A549 (cell line): ENCODE measurements around the gene RPS6KA2. TPM values are rescaled to one million over a fixed set of nuclear protein-coding genes. Genes with fewer than 3 reads are reported as not detected.

Experiments
- ATAC-seq, 2 experiments: fragments of 200-7000 bp in 1 of 2; fragments of >200 bp in 1 of 2; cut with Nextera tagmentation in 1 of 2; cut with Tn5 transposase in 1 of 2; 3 replicates each; pipeline versions ENCODE4 v1.8.0 to v1.9.1; 2018 to 2020; ENCODE audit warnings: mild to moderate bottlenecking in 1 of 2, moderate library complexity in 1 of 2
- CTCF ChIA-PET: fragments of 300-600 bp; sonication (Branson Sonifier 250); formaldehyde crosslinking; extraction: SDS; loops from one replicate; lab custom pipeline; 2021; ENCODE audit warnings: antibody characterized with exemption, inconsistent platforms; lab: Yijun Ruan, JAX
- POLR2A ChIA-PET: fragments of 350-600 bp; formaldehyde crosslinking; extraction: SDS; loops from one replicate; lab custom pipeline; 2021; ENCODE audit warnings: antibody characterized with exemption, inconsistent platforms; lab: Yijun Ruan, JAX
- DNase-seq, 2 experiments: peaks; one replicate each; pipeline versions ENCODE4 v3.0.0 to v3.0.0-alpha.2; 2011 to 2016; ENCODE audit warnings: low read depth in 1 of 2, low spot score in 1 of 2
- FAIRE-seq: peaks from 2 replicates; lab custom pipeline; 2011; peaks lifted over from hg19 to GRCh38; lab: Jason Lieb, UNC
- H3K27ac ChIP-seq, 2 experiments: fragments of >200 bp; sonication (Bioruptor Twin); formaldehyde crosslinking; 3 replicates each; pipeline ENCODE4 v1.5.1; 2016 to 2017
- H3K4me1 ChIP-seq: fragments of >200 bp; sonication (Bioruptor Twin); formaldehyde crosslinking; 3 replicates; pipeline ENCODE4 v1.6.1; 2016
- H3K4me2 ChIP-seq: fragments of >200 bp; sonication (Bioruptor Twin); formaldehyde crosslinking; 3 replicates; pipeline ENCODE4 v1.6.1; 2016
- H3K4me3 ChIP-seq: fragments of >200 bp; sonication (Bioruptor Twin); formaldehyde crosslinking; 3 replicates; pipeline ENCODE4 v1.5.1; 2016
- H3K9me3 ChIP-seq: fragments of >200 bp; sonication (Bioruptor Twin); formaldehyde crosslinking; 3 replicates; pipeline ENCODE4 v1.6.1; 2016
- CEBPB ChIP-seq, 2 experiments: fragments of >200 bp in 1 of 2; sonication (Bioruptor Twin) in 1 of 2; formaldehyde crosslinking in 1 of 2; IDR thresholded peaks; 2 replicates each; pipeline ENCODE4 v1.6.1; 2012 to 2016
- CHD2 ChIP-seq: fragments of 150-350 bp; IDR thresholded peaks from 2 replicates; pipeline ENCODE4 v1.6.1; 2014; ENCODE audit warnings: low read length; ENCODE audit not compliant: partially characterized antibody
- FOSL2 ChIP-seq, 2 experiments: fragments of 450-650 bp in 1 of 2; fragments of >200 bp in 1 of 2; sonication (Bioruptor Twin) in 1 of 2; formaldehyde crosslinking; IDR thresholded peaks; 2 replicates each; pipeline versions ENCODE4 v1.5.0 to v1.6.1; 2016 to 2020; ENCODE audit warnings: mild to moderate bottlenecking in 1 of 2, moderate library complexity in 1 of 2
- HDAC2 ChIP-seq: fragments of 200-600 bp; sonication (generic); IDR thresholded peaks from 2 replicates; pipeline ENCODE4 v1.6.1; 2016
- HEYL ChIP-seq: fragments of 250-450 bp; sonication (Bioruptor Pico); IDR thresholded peaks from 2 replicates; pipeline ENCODE4 v1.8.0; 2021; ENCODE audit warnings: mild to moderate bottlenecking, moderate library complexity
- HOXB13 ChIP-seq: fragments of 250-450 bp; sonication (Bioruptor Pico); IDR thresholded peaks from 2 replicates; pipeline ENCODE4 v1.5.0; 2020; ENCODE audit warnings: low read depth, mild to moderate bottlenecking, moderate library complexity
- KDM5A ChIP-seq: fragments of 200-600 bp; sonication (generic); IDR thresholded peaks from 2 replicates; pipeline ENCODE4 v1.6.1; 2016; ENCODE audit warnings: antibody characterized with exemption, mild to moderate bottlenecking
- MAFK ChIP-seq: fragments of 450-650 bp; IDR thresholded peaks from 2 replicates; pipeline ENCODE4 v1.6.1; 2014; ENCODE audit not compliant: partially characterized antibody
- MYC ChIP-seq: IDR thresholded peaks from 2 replicates; pipeline ENCODE4 v1.6.1; 2012; ENCODE audit warnings: mild to moderate bottlenecking, inconsistent platforms, low read length, improper control_type of control experiment, borderline replicate concordance
- POLR2A ChIP-seq: IDR thresholded peaks from 2 replicates; pipeline ENCODE4 v1.6.1; 2012; ENCODE audit warnings: mild to moderate bottlenecking, low read length
- RCOR1 ChIP-seq: fragments of 150-350 bp; IDR thresholded peaks from 2 replicates; pipeline ENCODE4 v1.6.1; 2014; ENCODE audit warnings: antibody characterized with exemption, low read length, low read depth
- REST ChIP-seq: fragments of 200-600 bp; sonication (generic); IDR thresholded peaks from 2 replicates; pipeline ENCODE4 v1.6.1; 2016; ENCODE audit warnings: antibody characterized with exemption, mild to moderate bottlenecking, moderate library complexity
- SREBF2 ChIP-seq: fragments of 450-650 bp; IDR thresholded peaks from 2 replicates; pipeline ENCODE4 v1.6.1; 2014; ENCODE audit warnings: mild to moderate bottlenecking, moderate library complexity
- TP53 ChIP-seq: fragments of 250-450 bp; sonication (Bioruptor Pico); IDR thresholded peaks from 2 replicates; pipeline ENCODE4 v1.5.0; 2021; ENCODE audit warnings: mild to moderate bottlenecking, moderate library complexity
- USF2 ChIP-seq: fragments of 450-650 bp; IDR thresholded peaks from 2 replicates; pipeline ENCODE4 v1.6.1; 2014; ENCODE audit warnings: antibody characterized with exemption
- WGBS: methylation state at CpG from one replicate; pipeline ENCODE4 v1.1.6; 2017; ENCODE audit errors: missing lambda C conversion rate; 5-methylcytosine and 5-hydroxymethylcytosine counted together
- polyA plus RNA-seq, 4 experiments: library from polyadenylated mRNA; depleted of rRNA in 3 of 4; stranded (reverse); fragments of >200 nt; fragmentation: RNase III in 1 of 4; extraction: RNeasy Plus Mini Kit Qiagen cat#74134 plus additional on column Dnase treatment in 1 of 4; gene quantifications; 2 replicates in 3 of 4; 3 replicates in 1 of 4; pipeline ENCODE4 v1.2.3, GENCODE V29; 2011 to 2017

Gene RPS6KA2
- polyA plus RNA-seq, 2 of the 4 experiments (the other 2 are of a cell fraction) = 0.19 TPM; not detected in 1

GRCh38 chr6:166545156-166546034 lies 81.7 kb downstream of the RPS6KA2 start:
- FAIRE-seq (no peak), ATAC-seq (no peak), DNase-seq (no peak)
- Histone ChIP-seq H3K27ac (no peak overlapping the region), H3K4me3 (no peak overlapping the region), H3K9me3 (no peaks in the 10 kb centered on the region; the same call in 2 of the 3 replicates), H3K4me2 (no peak overlapping the region)
- CTCF ChIA-PET = interaction anchor here (0.6 to 1.1 kb wide), 2 partner anchors 53 to 270 kb away, joined by 3 read pairs; no protein-coding TSS in a partner anchor
- POLR2A ChIA-PET = no interaction called here
- WGBS = 62% methylated on average over 19 of the region's 19 CpGs
- TF ChIP-seq RCOR1 (no peak), CEBPB (IDR thresholded peaks at IDR 0.05) (no peak)
- TF ChIP-seq, all 56 proteins: peak for 0
- no peaks in the 10 kb centered on the region for H3K4me1 ChIP-seq

GRCh38 chr6:166544296-166544605 lies 82.8 kb downstream of the RPS6KA2 start:
- TF ChIP-seq CHD2 (no peak), HEYL (CRISPR knock-in tag) (no peak), HDAC2 (no peak), HOXB13 (CRISPR knock-in tag) (no peak), FOSL2 (IDR thresholded peaks at IDR 0.05) (no peak), FOSL2 (CRISPR knock-in tag; IDR thresholded peaks at IDR 0.05) (no peak), SREBF2 (no peak)
- Histone ChIP-seq H3K4me3 (no peak overlapping the region), H3K27ac (no peak overlapping the region), H3K4me2 (no peak overlapping the region), H3K4me1 (no peaks in the 10 kb centered on the region), H3K9me3 (no peaks in the 10 kb centered on the region)
- POLR2A ChIA-PET = no interaction called here
- FAIRE-seq (no peak), ATAC-seq (no peak), DNase-seq (no peak)
- WGBS = 65% methylated on average over 10 of the region's 10 CpGs
- CTCF ChIA-PET = interaction anchor here (0.6 to 0.8 kb wide), 2 partner anchors 9 to 18 kb away, joined by 3 read pairs; no protein-coding TSS in a partner anchor

GRCh38 chr6:166543603-166544295 lies 83.3 kb downstream of the RPS6KA2 start:
- ChIA-PET CTCF (interaction anchor here (0.6 to 0.8 kb wide), 2 partner anchors 9 to 17 kb away, joined by 3 read pairs; no protein-coding TSS in a partner anchor), POLR2A (no interaction called here)
- H3K4me3 ChIP-seq = no peak overlapping the region
- H3K4me2 ChIP-seq = no peak overlapping the region
- FAIRE-seq (no peak), ATAC-seq (no peak), DNase-seq (no peak)
- H3K4me1 ChIP-seq = no peaks in the 10 kb centered on the region
- 72% methylated on average over 9 of the region's 9 CpGs for WGBS
- TF ChIP-seq MAFK = no peak
- TF ChIP-seq KDM5A = no peak
- TF ChIP-seq REST = no peak
- TF ChIP-seq TP53 (CRISPR knock-in tag) = no peak
- TF ChIP-seq POLR2A = no peak
- no peak overlapping the region for H3K27ac ChIP-seq
- no peaks in the 10 kb centered on the region for H3K9me3 ChIP-seq

- Histone ChIP-seq H3K27ac (no peak overlapping the region), H3K4me1 (no peaks in the 10 kb centered on the region), H3K4me3 (no peak overlapping the region), H3K9me3 (no peaks in the 10 kb centered on the region), H3K4me2 (no peak overlapping the region)
- DNase-seq (no peak), ATAC-seq (no peak), FAIRE-seq (no peak)
- WGBS = 27% methylated on average over 4 of the region's 4 CpGs
- POLR2A ChIA-PET = no interaction called here
- TF ChIP-seq MYC (no peak), TP53 (CRISPR knock-in tag) (no peak), USF2 (no peak)
- CTCF ChIA-PET = no interaction called here
These were observed 84.5 kb downstream of the RPS6KA2 start for GRCh38 chr6:166542580-166542912.
